Measurements from ENCODE around the gene REG1B.

DNA sequence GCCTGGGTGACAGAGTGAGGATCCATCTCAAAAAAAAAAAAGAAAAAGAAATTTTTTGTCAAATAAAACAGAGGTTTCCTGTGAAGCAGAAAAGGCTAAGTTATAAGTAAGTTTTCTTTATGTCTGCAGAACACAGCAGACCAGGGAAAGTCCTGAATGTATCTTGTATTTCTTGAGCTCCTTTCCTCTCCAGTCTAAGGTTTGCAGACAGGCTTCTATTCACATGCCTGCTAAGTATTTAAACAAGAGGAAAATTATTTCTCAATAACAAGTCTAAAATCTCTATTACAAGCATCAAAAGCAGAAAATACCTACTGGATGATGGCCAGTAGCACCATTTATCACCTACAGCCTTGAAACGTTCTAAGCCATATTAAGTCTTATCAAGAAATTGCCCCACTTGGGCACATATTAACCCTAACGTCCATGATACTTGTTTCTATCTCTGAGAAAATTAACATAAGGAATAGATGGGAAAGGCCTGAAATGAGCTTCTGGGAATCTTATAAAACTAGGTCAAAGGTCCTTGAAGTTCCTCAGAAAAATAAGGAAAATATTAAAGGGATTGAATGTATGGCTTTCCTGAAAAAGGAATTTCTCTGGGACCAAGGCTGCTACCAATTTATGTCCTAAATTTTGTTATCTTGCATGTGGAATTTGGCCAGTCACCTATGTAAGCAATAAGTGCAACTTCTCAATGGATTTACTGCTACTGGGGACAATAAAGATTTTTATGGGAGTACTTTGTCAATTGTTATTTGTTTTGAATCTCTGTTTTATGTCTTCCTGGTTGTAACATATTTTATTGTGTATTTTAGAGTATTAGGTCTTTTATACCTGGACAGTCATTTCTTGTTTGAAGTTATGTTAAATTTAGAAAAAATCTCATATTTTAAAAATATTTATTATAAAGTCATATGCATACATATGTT lies 29.5 kb upstream of the REG1B start:
- no peak for TF ChIP-seq POLR2A (IDR thresholded peaks at IDR 0.05)
- TF ChIP-seq, protein P1, sequence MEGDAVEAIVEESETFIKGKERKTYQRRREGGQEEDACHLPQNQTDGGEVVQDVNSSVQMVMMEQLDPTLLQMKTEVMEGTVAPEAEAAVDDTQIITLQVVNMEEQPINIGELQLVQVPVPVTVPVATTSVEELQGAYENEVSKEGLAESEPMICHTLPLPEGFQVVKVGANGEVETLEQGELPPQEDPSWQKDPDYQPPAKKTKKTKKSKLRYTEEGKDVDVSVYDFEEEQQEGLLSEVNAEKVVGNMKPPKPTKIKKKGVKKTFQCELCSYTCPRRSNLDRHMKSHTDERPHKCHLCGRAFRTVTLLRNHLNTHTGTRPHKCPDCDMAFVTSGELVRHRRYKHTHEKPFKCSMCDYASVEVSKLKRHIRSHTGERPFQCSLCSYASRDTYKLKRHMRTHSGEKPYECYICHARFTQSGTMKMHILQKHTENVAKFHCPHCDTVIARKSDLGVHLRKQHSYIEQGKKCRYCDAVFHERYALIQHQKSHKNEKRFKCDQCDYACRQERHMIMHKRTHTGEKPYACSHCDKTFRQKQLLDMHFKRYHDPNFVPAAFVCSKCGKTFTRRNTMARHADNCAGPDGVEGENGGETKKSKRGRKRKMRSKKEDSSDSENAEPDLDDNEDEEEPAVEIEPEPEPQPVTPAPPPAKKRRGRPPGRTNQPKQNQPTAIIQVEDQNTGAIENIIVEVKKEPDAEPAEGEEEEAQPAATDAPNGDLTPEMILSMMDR (IDR thresholded peaks at IDR 0.05), result no peak

Data from prostate gland (tissue), 2 donors.